ENCODE data around the gene TSFM.

DNA sequence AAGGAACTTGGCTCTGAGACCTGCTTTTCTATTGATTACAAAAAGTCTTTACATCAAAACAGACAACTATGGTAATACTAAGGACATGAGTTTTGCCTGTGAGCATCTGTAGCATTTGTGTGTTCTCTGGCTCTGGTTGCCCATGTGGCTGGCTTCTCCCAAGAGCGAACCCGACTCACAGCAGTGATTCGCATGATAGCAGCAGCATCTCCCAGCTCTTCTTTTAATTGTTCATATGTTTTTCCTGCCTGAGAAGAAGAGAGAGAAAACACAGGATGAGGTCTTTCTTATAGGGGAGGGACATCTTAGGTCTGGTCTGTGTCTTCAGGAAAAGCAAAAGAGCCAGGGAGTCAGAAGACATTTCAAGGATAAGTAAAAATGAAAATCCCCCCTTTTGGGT, 18.4 kb downstream of the TSFM start:
- TF ChIP-seq, protein P1, sequence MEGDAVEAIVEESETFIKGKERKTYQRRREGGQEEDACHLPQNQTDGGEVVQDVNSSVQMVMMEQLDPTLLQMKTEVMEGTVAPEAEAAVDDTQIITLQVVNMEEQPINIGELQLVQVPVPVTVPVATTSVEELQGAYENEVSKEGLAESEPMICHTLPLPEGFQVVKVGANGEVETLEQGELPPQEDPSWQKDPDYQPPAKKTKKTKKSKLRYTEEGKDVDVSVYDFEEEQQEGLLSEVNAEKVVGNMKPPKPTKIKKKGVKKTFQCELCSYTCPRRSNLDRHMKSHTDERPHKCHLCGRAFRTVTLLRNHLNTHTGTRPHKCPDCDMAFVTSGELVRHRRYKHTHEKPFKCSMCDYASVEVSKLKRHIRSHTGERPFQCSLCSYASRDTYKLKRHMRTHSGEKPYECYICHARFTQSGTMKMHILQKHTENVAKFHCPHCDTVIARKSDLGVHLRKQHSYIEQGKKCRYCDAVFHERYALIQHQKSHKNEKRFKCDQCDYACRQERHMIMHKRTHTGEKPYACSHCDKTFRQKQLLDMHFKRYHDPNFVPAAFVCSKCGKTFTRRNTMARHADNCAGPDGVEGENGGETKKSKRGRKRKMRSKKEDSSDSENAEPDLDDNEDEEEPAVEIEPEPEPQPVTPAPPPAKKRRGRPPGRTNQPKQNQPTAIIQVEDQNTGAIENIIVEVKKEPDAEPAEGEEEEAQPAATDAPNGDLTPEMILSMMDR (IDR thresholded peaks at IDR 0.05; ENCODE audit: low read length), result no peak
- TF ChIP-seq EZH2 (optimal IDR thresholded peaks at IDR 0.05; ENCODE audit: low read depth, low read length), result no peak

Measured in MM.1S (cell line).